NCI-H526 treated with DMSO at 0.1 percent for 48 hours (cell line): Measurements from ENCODE around the gene NUDT14.

Source experiments
- DNase-seq: peaks from one replicate; lab custom pipeline; 2025; lab: John Stamatoyannopoulos, UW

Gene NUDT14

DNA sequence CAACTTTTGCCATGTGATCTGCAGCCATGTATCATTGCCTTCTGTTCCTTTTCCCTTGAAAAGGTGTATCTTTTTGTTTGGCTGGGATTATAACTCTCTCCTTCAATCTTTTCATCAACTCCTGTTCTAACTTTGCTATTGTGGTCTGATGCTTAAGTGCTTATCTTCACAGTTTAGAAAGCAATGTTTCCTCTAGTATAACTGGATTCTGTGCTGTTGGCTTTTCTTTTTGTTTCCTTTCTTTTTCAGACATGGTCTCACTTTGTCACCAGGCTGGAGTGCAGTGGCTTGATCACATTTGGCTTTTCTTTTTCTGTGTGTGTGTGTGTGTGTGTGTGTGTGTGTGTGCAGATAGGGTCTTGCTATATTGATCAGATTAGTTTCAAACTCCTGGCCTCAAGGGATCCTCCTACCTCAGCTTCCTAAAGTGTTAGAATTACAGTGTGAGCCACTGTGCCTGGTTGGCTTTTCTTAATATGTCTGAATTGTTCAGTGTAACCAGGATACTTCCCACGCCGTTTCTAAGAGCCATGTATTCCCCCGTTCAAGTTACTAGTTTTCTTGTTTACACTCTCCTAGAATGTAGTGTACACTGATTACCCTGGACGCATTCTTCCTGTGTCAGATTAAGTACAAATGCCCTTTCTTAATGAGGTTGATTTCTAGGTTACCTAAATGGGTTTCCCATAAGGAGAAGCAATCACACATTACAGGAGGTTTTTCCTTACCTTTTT lies 48.0 kb downstream of the NUDT14 start:
- DNase-seq, result no peak

DNA sequence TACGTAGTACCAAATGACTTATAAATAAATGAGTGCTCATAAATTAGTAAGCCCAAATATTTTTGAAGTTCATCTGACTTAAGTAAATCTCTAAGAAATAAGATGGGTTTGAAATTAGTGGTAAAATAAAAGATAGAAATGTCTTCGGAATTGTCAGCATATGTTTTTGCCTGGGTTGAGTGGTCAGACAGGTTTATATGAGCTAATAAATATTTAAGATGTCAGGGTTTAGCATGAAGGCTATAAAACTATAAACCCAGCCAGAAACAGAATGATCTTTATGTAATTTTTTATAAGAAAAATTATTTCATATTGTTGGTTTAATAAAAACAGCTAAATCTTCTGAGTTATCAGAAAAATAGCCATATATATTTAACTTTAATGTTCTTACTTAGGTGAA lies 49.9 kb downstream of the NUDT14 start:
- no peak for DNase-seq

DNA sequence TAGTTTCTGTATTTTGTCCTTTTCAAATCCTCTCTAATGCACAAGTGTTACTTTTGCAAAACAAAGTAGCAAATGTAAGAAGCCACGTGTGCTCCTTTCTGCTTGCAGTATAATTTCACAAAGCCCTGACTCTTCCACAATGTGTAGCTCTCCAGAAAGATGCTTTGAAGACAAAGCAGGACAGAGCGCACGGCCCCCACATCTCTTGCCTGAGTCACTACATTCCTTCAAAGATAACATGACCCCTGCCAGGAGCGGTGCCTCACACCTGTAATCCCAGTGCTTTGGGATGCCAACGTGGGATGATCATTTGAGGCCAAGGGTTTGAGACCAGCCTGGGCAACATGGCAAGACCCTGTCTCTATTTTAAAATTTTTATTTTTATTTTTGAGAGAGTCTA lies 53.1 kb downstream of the NUDT14 start:
- DNase-seq, result no peak

DNA sequence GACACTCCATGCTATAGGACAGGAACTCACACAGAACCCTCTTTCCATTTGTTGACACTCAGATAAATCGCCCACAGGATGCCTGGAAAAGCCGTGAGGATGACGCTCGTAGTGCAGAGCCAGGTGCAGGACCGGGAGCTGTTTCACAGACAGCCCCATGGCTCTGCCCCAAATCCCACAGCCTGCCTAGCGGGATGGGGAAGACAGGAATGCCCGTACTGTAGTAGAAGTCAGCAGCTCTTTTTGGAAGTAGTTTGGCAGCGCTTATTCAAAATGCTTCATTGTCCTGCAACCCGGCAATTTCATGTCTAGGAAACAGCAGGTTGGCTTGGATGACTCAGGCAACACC lies 54.2 kb downstream of the NUDT14 start:
- no peak for DNase-seq

DNA sequence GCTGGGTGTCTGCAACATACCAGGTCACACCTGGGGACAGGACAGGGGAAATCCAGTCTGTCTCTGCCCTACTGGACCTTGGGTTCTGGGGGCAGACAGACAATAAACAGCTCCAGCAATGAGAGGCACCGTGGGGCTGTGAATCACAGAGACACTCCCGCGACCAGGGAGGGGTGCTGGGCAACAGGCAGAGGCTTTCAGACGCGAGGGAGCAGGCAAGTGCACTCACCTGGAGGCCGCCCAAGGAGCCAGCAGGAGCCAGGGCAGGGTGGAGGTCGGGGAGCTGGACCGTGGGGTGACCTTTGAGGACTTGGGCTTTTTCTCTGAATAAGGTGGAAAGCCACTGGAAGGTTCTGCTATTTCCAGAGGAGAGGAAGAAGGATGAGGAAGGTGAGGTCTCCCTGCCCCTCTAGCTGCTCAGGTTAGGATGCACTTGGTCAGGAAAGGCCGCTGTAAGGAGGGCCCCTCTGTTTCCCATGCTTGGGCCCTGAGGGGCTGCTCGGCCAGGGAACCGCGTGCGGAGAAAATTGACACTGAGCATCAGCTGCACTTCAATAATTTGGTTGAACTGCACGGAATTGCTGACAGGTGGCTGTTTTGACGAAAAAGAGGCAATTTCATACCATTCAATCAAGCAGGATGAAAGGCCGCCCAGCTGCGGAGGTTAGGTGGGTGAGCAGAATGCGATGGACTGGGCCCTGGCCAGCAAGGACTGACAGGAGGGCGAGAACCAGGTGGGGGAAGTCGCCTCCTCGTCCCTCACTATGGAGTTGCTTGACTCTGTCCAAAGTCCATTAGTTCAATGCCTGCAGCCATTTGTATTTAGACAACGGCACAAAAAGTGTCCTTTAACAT lies 54.8 kb downstream of the NUDT14 start:
- DNase-seq, result no peak

DNA sequence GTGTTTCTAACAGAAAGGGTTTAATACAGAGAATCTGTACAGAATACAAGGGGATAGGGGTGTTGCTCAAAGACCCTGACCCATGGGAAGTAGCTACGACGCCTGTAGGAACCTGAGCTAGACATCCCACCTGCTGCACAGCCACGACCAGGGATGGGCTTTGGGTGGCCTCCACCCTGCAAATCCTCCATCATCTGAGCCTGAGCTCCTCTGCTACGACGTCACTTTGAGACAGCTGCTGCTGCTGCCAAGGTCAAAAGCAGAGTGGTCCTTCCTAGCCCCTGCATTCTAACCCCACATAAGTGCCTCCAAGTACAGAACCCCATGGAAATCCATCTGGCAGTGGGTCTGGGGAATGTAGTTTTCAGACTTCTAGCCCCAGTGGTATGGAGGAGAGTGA lies 56.3 kb downstream of the NUDT14 start:
- DNase-seq, result no peak

DNA sequence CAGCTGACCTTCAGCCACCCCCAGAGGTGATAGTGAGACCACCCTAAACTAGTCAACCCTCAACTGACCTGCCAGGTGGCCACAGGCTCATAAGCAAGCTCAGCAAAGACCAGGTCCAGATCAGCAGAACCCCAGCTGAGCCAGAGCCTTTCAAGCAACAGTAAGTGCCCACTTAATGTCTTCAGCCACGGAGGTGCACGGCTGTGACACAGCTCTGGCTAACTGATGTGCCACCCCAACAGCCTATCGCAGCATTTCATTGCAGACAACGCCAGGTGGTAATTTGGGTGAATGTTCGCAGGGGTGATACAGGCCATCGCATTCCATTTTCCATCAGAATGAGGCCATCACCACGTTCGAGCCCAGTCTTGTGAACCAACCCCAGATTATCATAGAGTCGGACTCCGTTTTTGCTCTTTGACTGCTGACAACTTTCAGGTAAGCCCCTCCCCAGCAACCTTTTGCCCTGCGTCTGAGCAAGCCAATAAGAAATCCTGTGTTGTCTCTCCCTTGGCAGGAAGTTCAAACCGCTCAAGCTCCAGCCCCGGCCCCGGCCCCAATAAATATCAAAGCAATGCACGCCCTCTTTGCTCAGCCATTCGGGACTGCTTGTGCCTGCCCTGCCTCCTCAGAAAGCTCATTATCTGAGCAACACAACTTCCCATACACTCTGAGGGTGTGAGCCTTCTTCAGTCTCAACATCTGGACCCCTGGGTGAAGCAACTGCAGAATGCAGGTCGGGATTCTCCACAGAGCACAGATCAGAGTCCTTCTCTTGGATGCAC lies 56.9 kb downstream of the NUDT14 start:
- no peak for DNase-seq

DNA sequence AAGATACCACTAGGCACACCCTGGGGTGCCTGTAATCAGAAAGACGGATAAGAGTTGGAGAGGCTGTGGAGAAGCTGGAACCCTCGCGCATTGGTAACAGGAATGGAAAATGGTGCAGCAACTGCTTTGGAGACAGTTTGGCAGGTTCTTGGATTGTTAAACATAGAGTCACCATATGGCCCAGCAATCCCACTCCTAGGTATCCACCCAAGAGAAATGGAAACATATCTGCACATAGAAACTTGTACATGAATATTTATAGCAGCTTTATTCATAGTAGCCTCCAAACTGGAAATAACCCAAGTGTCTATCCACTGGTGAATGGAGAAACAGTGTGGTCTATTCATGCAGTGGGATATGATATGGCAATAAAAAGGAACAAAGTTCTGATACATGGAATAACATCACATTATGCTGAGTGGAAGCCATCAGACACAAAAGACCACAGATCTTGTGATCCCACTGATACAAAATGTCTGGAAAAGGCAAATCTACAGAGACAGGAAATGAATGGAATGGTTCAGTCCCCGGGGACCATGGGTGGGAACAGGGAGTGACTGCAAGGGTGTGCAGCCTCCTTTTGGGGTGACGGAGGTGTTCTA lies 57.9 kb downstream of the NUDT14 start:
- no peak for DNase-seq
